GM12875 (cell line): ENCODE results near the gene ARL15.

Source experiments
- H3K4me3 ChIP-seq: one replicate; pipeline ENCODE4 v1.5.1; 2011; ENCODE audit warnings: low read depth, low read length, control low read depth
- CTCF ChIP-seq: IDR thresholded peaks from 2 replicates; pipeline ENCODE4 v1.5.1; 2011; ENCODE audit warnings: low read depth, mild to moderate bottlenecking, control low read depth, inconsistent platforms, low read length, moderate library complexity, borderline replicate concordance; ENCODE audit not compliant: insufficient read depth

Gene ARL15

GRCh38 chr5:54220230-54221040 lies 89.9 kb downstream of the ARL15 start:
- no peak for TF ChIP-seq CTCF
- no peak overlapping the region for H3K4me3 ChIP-seq

GRCh38 chr5:54217826-54218503 lies 92.4 kb downstream of the ARL15 start:
- peak; percentile 46; the same call in 1 of the 2 replicates for TF ChIP-seq CTCF

GRCh38 chr5:54215233-54215736 lies 95.1 kb downstream of the ARL15 start:
- no peak overlapping the region for H3K4me3 ChIP-seq
- TF ChIP-seq CTCF = no peak

More at GRCh38 chr5:54217826-54218503, 92.4 kb downstream of the ARL15 start:
- H3K4me3 ChIP-seq = no peak overlapping the region

GRCh38 chr5:54214722-54215121 lies 95.7 kb downstream of the ARL15 start:
- no peak overlapping the region for H3K4me3 ChIP-seq
- no peak for TF ChIP-seq CTCF

- TF ChIP-seq CTCF = no peak
These were observed 98.0 kb downstream of the ARL15 start for GRCh38 chr5:54212331-54212730.

GRCh38 chr5:54211912-54212311 lies 98.5 kb downstream of the ARL15 start:
- no peak overlapping the region for H3K4me3 ChIP-seq
- no peak for TF ChIP-seq CTCF

More at GRCh38 chr5:54212331-54212730, 98.0 kb downstream of the ARL15 start:
- no peak overlapping the region for H3K4me3 ChIP-seq
